GM18907 (cell line): Measurements from ENCODE around the gene EPHB2.
"Not testable (repeated sequence)": the region's sequence is repeated elsewhere in the genome, so short reads cannot be mapped to it uniquely, and the experiment has no call there.

Experiments
- ATAC-seq: cut with Tn5 transposase; IDR thresholded peaks from one replicate; pipeline ENCODE4 v1.9.1; 2021; ENCODE audit warnings: mild to moderate bottlenecking, moderate library complexity; ENCODE audit not compliant: unreplicated experiment

The EPHB2 gene

GRCh38 chr1:22710701-22711049 lies at the start of gene EPHB2:
EPHB2 (plus strand) TSS chr1:22710839; CDS start chr1:22710983, 144 bp downstream.
- no peak for ATAC-seq

- ATAC-seq, result no peak
These were observed 48.8 kb upstream of the EPHB2 start for GRCh38 chr1:22661880-22662279.

- ATAC-seq, result no peak
These were observed 48.3 kb upstream of the EPHB2 start for GRCh38 chr1:22662318-22662717.

GRCh38 chr1:22662986-22663408 lies 47.6 kb upstream of the EPHB2 start:
- no peak for ATAC-seq

- no peak for ATAC-seq
These were observed 44.9 kb upstream of the EPHB2 start for GRCh38 chr1:22665752-22666151.

- ATAC-seq, result no peak
These were observed 44.2 kb upstream of the EPHB2 start for GRCh38 chr1:22666412-22666811.

GRCh38 chr1:22668840-22669239 lies 41.8 kb upstream of the EPHB2 start:
- ATAC-seq, result not testable (repeated sequence)

GRCh38 chr1:22670352-22670975 lies 40.2 kb upstream of the EPHB2 start:
- ATAC-seq, result no peak

GRCh38 chr1:22671999-22672398 lies 38.6 kb upstream of the EPHB2 start:
- ATAC-seq, result no peak

- ATAC-seq, result no peak
These were observed 36.9 kb upstream of the EPHB2 start for GRCh38 chr1:22673486-22674409.

- ATAC-seq, result no peak
These were observed 36.3 kb upstream of the EPHB2 start for GRCh38 chr1:22674410-22674749.

GRCh38 chr1:22676151-22676550 lies 34.5 kb upstream of the EPHB2 start:
- ATAC-seq, result not testable (repeated sequence)

GRCh38 chr1:22676916-22677583 lies 33.6 kb upstream of the EPHB2 start:
- no peak for ATAC-seq

- no peak for ATAC-seq
These were observed 32.4 kb upstream of the EPHB2 start for GRCh38 chr1:22677931-22678896.

GRCh38 chr1:22680726-22681125 lies 29.9 kb upstream of the EPHB2 start:
- ATAC-seq, result no peak

- no peak for ATAC-seq
These were observed 28.9 kb upstream of the EPHB2 start for GRCh38 chr1:22681556-22682276.

GRCh38 chr1:22683547-22683946 lies 27.1 kb upstream of the EPHB2 start:
- no peak for ATAC-seq

GRCh38 chr1:22685591-22686059 lies 25.0 kb upstream of the EPHB2 start:
- no peak for ATAC-seq

- no peak for ATAC-seq
These were observed 23.4 kb upstream of the EPHB2 start for GRCh38 chr1:22687191-22687590.

GRCh38 chr1:22688466-22688865 lies 22.2 kb upstream of the EPHB2 start:
- no peak for ATAC-seq
